ENCODE measurements around the gene ZP2.

ZP2 gene

DNA sequence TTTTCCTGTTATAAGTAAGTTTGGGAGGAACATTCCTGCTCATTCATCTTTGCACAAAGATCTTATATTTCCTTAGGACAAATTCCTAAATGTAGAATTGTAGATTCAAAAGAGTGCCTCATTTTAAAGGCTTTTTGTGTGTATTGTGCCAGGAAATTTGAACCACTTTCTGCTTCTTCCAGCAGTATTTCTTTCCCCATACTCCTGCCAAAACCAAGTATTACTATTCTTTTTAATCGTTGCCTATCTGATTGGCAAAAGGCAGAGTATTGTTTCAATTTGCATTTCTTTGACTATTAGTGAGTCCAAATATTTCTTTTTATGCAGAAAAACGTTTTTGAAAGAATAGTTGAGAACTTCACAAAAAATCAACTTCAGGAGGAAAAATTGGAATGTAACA, 31.4 kb upstream of the ZP2 start:
- TF ChIP-seq, protein P1, sequence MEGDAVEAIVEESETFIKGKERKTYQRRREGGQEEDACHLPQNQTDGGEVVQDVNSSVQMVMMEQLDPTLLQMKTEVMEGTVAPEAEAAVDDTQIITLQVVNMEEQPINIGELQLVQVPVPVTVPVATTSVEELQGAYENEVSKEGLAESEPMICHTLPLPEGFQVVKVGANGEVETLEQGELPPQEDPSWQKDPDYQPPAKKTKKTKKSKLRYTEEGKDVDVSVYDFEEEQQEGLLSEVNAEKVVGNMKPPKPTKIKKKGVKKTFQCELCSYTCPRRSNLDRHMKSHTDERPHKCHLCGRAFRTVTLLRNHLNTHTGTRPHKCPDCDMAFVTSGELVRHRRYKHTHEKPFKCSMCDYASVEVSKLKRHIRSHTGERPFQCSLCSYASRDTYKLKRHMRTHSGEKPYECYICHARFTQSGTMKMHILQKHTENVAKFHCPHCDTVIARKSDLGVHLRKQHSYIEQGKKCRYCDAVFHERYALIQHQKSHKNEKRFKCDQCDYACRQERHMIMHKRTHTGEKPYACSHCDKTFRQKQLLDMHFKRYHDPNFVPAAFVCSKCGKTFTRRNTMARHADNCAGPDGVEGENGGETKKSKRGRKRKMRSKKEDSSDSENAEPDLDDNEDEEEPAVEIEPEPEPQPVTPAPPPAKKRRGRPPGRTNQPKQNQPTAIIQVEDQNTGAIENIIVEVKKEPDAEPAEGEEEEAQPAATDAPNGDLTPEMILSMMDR (IDR thresholded peaks at IDR 0.05; ENCODE audit: control extremely low read depth, extremely low read depth, low read depth, missing control alignments) = no peak
- ChIA-PET POLR2A (no interaction called here), CTCF (interaction anchor here (1.3 kb wide), 1 partner anchor 54 kb away, joined by 4 read pairs; no protein-coding TSS in a partner anchor)
- DNase-seq (ENCODE audit: extremely low spot score) = no peak

DNA sequence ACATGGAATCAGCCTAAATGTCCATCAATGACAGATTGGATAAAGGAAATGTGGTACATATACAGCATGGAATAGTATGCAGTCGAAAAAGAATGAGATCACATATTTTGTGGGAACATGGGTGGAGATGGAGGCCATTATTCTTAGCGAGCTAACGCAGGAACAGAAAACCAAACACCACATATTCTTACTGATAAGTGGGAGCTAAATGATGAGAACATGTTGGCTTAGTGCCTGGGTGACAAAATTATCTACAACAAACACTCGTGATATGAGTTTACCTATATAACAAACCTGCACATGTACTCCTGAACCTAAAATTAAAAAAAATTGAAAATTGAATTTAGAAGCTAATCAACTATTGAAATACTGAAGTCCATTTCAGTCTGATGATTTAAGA, 28.3 kb upstream of the ZP2 start:
- TF ChIP-seq, protein P1 (IDR thresholded peaks at IDR 0.05; ENCODE audit: control extremely low read depth, extremely low read depth, low read depth, missing control alignments) = no peak
- no peak for DNase-seq (ENCODE audit: extremely low spot score)
- CTCF ChIA-PET = no interaction called here
- POLR2A ChIA-PET = no interaction called here

DNA sequence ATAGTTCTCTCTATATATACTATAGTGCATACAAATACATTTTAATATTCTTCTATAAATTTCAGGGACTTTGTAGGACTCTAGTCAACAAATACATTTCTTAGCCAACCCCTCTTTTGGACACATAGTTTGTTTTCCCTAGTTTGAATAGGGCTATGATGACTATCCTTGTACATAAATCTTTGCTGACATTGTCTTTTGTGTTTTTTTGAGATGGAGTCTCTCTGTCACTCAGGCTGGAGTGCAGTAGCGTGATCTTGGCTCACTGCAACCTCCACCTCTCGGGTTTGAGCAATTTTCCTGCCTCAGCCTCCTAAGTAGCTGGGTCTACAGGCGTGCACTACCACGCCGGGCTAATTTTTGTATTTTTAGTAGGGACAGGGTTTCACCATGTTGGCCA, 25.5 kb upstream of the ZP2 start:
- ChIA-PET CTCF (no interaction called here), POLR2A (no interaction called here)
- TF ChIP-seq, protein P1 (IDR thresholded peaks at IDR 0.05; ENCODE audit: control extremely low read depth, extremely low read depth, low read depth, missing control alignments) = no peak
- DNase-seq (ENCODE audit: extremely low spot score) = no peak

DNA sequence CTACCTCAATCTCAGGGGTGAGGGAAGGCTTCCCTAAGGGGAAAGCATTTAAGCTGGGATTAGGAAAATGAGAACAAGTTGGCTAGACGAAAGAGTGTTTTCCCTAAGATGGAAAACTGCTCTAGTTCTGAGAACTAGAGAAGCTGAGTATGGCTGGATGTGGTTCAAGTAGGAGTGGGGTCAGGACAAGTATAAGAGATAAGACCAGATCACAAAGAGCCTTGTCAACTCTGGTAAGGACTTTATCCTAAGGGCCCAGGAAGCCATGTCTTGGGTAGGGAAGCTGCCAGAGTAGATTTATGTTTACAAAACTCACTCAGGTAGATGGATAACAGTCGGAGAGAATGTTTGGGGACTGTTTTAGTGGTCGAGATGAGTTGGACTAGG, 23.8 kb upstream of the ZP2 start:
- POLR2A ChIA-PET = no interaction called here

DNA sequence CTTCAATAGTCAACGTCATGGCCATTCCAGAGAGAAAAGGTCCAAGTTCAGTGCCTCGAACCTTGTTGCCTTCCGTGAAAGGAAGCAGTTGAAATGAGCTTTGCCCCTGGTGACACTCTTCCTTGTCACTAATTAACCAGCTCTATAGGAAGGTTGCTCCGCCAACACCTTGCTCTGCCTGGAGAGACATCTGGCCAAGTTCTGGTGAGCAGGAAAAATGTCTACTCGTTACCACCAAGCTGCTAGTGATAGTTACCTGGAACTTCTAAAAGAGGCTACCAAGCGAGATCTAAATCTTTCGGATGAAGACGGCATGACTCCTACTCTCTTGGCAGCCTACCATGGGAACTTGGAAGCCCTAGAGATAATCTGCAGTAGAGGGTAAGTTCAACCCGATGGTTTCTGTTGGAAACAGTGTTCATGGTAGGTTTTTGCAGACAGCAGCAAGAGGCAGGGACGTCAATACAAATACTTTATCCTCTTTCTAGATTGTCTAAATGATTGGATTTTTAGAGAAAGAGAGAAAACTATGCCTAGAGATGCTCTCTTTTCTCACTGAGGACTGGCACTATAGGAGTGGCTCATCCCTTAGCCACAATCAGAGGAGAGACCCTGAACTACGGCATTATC, 22.3 kb upstream of the ZP2 start, which contains the start of gene ANKS4B:
ANKS4B (plus strand) TSS at position 179 of the 630 bp plus-strand sequence; CDS start at position 218, 39 bp downstream.
- DNase-seq (ENCODE audit: extremely low spot score) = no peak
- TF ChIP-seq, protein P1 (IDR thresholded peaks at IDR 0.05; ENCODE audit: control extremely low read depth, extremely low read depth, low read depth, missing control alignments) = no peak
- ChIA-PET POLR2A (interaction anchor here (0.7 kb wide), 1 partner anchor 88 kb away, joined by 3 read pairs; no protein-coding TSS in a partner anchor), CTCF (no interaction called here)

More for the DNA sequence above, 23.8 kb upstream of the ZP2 start:
- no peak for DNase-seq (ENCODE audit: extremely low spot score)
- TF ChIP-seq, protein P1 (IDR thresholded peaks at IDR 0.05; ENCODE audit: control extremely low read depth, extremely low read depth, low read depth, missing control alignments) = no peak
- CTCF ChIA-PET = interaction anchor here (1.7 kb wide), 1 partner anchor 20 kb away, joined by 4 read pairs; no protein-coding TSS in a partner anchor

DNA sequence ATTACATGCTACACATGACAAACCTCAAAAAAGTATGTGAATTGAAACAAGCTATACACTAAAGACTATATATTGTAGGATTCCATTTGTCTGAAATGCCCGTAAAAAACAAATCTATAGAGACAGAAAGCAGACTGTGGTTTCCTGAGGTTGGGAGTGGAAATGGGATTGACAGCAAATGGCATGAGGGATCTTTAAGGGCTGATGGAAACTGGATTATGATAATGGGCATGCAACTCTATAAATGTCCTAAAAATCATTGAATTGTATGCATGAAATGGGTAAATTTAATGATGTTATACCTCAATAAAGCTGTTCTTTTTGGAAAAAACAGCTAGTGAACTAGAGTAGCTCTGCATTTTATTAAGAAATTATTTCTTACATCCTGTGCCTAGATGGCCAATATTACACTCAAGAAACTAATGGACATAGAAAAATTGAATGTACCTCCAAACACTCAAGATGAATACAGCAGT, 21.7 kb upstream of the ZP2 start:
- ChIA-PET CTCF (no interaction called here), POLR2A (no interaction called here)
- DNase-seq (ENCODE audit: extremely low spot score) = no peak
- TF ChIP-seq, protein P1 (IDR thresholded peaks at IDR 0.05; ENCODE audit: control extremely low read depth, extremely low read depth, low read depth, missing control alignments) = no peak

Data from GM10248 (cell line).